ENCODE measurements around the gene CENPL.

Gene CENPL

GRCh38 chr1:173864179-173864867 is 39.6 kb upstream of the CENPL start (continued):
- no peak for TF ChIP-seq ZBTB26 (tag by site-specific recombination; optimal IDR thresholded peaks at IDR 0.05)
- TF ChIP-seq ZBTB48 (tag by site-specific recombination; IDR thresholded peaks at IDR 0.05), result no peak
- no peak for TF ChIP-seq SCRT1 (tag by site-specific recombination; IDR thresholded peaks at IDR 0.05; ENCODE audit: borderline replicate concordance)
- TF ChIP-seq ZNF23 (tag by site-specific recombination; IDR thresholded peaks at IDR 0.05; ENCODE audit: borderline replicate concordance), result no peak
- TF ChIP-seq ZNF37A (tag by site-specific recombination; IDR thresholded peaks at IDR 0.05), result no peak
- peak; percentile 55; the same call in 1 of the 2 replicates for TF ChIP-seq KLF10 (tag by site-specific recombination; IDR thresholded peaks at IDR 0.05)
- TF ChIP-seq ZNF610 (tag by site-specific recombination; IDR thresholded peaks at IDR 0.05; ENCODE audit: borderline replicate concordance), result no peak
- no peak for TF ChIP-seq ZNF548 (tag by site-specific recombination; IDR thresholded peaks at IDR 0.05)
- TF ChIP-seq ZNF747 (tag by site-specific recombination; IDR thresholded peaks at IDR 0.05), result no peak
- peak; percentile 25; the same call in 1 of the 2 replicates for TF ChIP-seq HIC1 (tag by site-specific recombination; IDR thresholded peaks at IDR 0.05)
- TF ChIP-seq ZNF639 (tag by site-specific recombination; IDR thresholded peaks at IDR 0.05), result no peak
- TF ChIP-seq TCF7L2 (IDR thresholded peaks at IDR 0.05; ENCODE audit: borderline replicate concordance, low read depth, low read length), result no peak
- no peak for TF ChIP-seq ZNF704 (tag by site-specific recombination; IDR thresholded peaks at IDR 0.05)
- peak; percentile 53; the same call in 1 of the 2 replicates for TF ChIP-seq ZNF394 (tag by site-specific recombination; IDR thresholded peaks at IDR 0.05; ENCODE audit: borderline replicate concordance)
- TF ChIP-seq ZSCAN30 (tag by site-specific recombination; IDR thresholded peaks at IDR 0.05), result no peak
- TF ChIP-seq KLF1 (tag by site-specific recombination; IDR thresholded peaks at IDR 0.05), result no peak
- TF ChIP-seq ZNF24 (tag by site-specific recombination; IDR thresholded peaks at IDR 0.05), result peak; percentile 86
- TF ChIP-seq ZNF202 (tag by site-specific recombination; IDR thresholded peaks at IDR 0.05; ENCODE audit: borderline replicate concordance), result no peak
- 0 out of 2 replicates have a peak, but pooled peaks have one; percentile 39 for TF ChIP-seq PRDM6 (tag by site-specific recombination; IDR thresholded peaks at IDR 0.05)
- TF ChIP-seq ZNF837 (tag by site-specific recombination; IDR thresholded peaks at IDR 0.05), result no peak
- no peak for TF ChIP-seq ZNF174 (tag by site-specific recombination; IDR thresholded peaks at IDR 0.05)
- TF ChIP-seq ZNF155 (tag by site-specific recombination; IDR thresholded peaks at IDR 0.05), result no peak
- no peak for TF ChIP-seq SP3 (tag by site-specific recombination; IDR thresholded peaks at IDR 0.05)
- no peak for TF ChIP-seq ZXDB (tag by site-specific recombination; IDR thresholded peaks at IDR 0.05)
- no peak for TF ChIP-seq ZSCAN23 (tag by site-specific recombination; IDR thresholded peaks at IDR 0.05)
- TF ChIP-seq ZNF571 (tag by site-specific recombination; IDR thresholded peaks at IDR 0.05), result no peak
- TF ChIP-seq ZNF169 (tag by site-specific recombination; IDR thresholded peaks at IDR 0.05), result no peak
- no peak for TF ChIP-seq ZNF670 (tag by site-specific recombination; IDR thresholded peaks at IDR 0.05; ENCODE audit: low read depth)
- no peak for TF ChIP-seq ZNF280C (tag by site-specific recombination; IDR thresholded peaks at IDR 0.05)

Measured in HEK293 (cell line).